ENCODE measurements around the gene LRRK1.

DNA sequence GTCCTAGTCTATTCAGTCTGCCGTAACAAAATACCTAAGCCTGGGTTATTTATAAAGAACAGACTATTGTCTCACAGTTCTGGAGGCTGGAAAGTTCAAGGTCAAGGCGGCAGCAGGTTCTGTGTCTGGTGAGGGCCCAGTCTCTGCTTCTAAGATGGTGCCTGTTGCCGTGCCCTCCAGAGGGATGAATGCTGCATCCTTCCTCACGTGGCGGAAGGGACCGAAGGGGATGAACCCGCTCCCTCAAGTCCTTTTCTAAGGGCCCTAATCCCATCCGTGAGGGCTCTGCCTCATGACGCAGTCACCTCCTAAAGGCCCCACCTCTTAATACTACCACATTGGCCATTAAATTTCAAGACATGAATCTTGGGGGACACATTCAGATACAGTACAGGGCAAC lies 199.0 kb downstream of the LRRK1 start:
- TF ChIP-seq, protein P1, sequence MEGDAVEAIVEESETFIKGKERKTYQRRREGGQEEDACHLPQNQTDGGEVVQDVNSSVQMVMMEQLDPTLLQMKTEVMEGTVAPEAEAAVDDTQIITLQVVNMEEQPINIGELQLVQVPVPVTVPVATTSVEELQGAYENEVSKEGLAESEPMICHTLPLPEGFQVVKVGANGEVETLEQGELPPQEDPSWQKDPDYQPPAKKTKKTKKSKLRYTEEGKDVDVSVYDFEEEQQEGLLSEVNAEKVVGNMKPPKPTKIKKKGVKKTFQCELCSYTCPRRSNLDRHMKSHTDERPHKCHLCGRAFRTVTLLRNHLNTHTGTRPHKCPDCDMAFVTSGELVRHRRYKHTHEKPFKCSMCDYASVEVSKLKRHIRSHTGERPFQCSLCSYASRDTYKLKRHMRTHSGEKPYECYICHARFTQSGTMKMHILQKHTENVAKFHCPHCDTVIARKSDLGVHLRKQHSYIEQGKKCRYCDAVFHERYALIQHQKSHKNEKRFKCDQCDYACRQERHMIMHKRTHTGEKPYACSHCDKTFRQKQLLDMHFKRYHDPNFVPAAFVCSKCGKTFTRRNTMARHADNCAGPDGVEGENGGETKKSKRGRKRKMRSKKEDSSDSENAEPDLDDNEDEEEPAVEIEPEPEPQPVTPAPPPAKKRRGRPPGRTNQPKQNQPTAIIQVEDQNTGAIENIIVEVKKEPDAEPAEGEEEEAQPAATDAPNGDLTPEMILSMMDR (conservative IDR thresholded peaks at IDR 0.05; ENCODE audit: low read depth, low read length) = no peak
- no peak for TF ChIP-seq EZH2 (IDR thresholded peaks at IDR 0.05; ENCODE audit: low read length, unreplicated experiment)
